ENCODE data around the gene SCAF1.

SCAF1 gene

DNA sequence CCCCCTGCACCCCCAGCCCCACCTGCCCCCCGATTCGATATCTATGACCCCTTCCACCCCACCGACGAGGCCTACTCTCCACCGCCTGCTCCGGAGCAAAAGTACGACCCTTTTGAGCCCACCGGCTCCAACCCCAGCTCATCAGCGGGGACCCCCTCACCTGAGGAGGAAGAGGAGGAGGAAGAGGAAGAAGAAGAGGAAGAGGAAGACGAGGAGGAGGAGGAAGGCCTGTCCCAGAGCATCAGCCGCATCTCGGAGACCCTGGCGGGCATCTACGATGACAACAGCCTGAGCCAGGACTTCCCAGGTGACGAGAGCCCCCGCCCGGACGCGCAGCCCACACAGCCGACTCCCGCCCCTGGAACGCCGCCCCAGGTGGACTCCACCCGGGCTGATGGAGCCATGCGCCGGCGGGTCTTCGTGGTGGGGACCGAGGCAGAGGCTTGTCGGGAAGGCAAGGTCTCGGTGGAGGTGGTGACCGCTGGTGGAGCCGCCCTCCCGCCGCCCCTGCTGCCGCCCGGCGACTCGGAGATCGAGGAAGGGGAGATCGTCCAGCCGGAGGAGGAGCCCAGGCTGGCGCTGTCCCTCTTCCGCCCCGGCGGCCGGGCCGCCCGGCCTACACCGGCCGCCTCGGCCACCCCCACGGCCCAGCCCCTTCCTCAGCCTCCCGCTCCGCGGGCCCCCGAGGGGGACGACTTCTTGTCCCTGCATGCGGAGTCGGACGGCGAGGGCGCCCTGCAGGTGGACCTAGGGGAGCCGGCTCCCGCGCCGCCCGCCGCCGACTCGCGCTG is 9.2 kb downstream of the SCAF1 start:
- no peak for DNase-seq

DNA sequence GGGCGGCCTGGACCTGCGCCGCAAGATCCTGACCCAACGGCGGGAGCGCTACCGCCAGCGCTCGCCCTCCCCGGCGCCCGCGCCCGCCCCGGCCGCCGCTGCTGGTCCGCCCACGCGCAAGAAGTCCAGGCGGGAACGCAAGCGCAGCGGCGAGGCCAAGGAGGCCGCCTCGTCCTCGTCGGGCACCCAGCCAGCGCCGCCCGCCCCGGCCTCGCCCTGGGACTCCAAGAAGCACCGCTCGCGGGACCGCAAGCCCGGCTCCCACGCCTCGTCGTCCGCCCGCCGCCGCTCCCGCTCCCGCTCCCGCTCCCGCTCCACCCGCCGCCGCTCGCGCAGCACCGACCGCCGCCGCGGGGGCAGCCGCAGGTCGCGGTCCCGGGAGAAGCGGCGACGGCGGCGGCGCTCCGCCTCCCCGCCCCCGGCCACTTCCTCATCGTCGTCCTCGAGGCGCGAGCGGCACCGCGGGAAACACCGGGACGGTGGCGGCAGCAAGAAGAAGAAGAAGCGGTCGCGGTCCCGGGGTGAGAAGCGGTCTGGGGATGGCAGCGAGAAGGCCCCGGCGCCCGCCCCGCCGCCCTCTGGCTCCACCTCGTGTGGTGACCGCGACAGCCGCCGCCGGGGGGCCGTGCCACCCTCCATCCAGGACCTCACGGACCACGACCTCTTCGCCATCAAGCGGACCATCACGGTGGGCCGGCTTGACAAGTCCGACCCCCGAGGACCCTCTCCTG is 10.0 kb downstream of the SCAF1 start:
- DNase-seq, result no peak

DNA sequence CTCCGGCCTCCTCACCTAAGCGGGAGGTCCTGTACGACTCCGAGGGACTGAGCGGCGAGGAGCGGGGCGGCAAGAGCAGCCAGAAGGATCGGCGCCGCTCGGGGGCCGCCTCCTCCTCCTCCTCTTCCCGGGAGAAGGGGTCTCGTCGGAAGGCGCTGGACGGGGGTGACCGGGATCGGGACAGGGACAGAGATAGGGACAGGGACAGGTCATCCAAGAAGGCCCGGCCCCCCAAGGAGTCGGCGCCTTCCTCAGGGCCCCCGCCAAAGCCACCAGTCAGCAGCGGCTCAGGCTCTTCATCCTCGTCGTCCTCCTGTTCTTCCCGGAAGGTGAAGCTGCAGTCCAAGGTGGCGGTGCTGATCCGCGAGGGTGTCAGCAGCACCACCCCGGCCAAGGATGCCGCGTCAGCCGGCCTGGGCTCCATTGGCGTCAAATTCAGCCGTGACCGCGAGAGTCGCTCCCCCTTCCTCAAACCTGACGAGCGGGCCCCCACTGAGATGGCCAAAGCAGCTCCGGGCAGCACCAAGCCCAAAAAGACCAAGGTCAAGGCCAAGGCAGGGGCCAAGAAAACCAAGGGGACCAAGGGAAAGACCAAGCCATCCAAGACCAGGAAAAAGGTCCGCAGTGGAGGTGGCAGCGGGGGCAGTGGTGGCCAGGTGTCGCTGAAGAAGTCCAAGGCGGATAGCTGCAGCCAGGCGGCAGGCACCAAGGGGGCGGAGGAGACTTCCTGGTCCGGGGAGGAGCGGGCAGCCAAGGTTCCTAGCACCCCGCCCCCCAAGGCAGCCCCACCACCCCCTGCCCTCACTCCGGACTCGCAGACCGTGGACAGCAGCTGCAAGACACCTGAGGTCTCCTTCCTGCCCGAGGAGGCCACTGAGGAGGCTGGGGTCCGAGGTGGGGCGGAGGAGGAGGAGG is 10.8 kb downstream of the SCAF1 start:
- DNase-seq, result no peak

DNA sequence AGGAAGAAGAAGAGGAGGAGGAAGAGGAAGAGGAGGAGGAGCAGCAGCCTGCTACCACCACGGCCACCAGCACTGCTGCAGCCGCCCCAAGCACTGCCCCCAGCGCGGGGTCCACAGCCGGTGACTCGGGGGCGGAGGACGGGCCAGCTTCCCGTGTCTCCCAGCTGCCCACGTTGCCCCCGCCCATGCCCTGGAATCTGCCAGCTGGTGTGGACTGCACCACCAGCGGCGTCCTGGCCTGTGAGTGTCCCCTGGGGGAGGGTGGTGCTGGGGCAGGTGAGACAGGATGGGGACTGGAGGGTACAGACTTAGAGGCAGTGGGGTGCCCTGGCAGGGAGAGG is 11.4 kb downstream of the SCAF1 start:
- DNase-seq, result no peak

DNA sequence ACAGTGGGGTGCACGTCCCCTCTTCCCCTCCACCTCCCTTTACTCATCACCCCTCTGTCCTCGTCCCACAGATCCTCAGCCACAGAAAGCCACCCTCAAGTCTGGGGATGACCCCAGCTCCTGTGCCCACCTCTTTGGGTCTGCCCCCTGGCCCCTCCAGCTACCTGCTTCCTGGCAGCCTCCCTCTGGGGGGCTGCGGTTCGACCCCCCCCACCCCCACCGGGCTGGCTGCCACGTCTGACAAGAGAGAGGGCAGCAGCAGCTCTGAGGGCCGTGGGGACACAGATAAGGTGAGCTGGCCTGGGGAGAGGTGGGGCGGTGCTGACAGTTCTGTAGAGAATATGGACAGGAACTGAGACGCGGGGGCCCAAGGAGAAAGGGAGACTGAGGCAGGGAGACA is 12.6 kb downstream of the SCAF1 start:
- DNase-seq, result no peak

DNA sequence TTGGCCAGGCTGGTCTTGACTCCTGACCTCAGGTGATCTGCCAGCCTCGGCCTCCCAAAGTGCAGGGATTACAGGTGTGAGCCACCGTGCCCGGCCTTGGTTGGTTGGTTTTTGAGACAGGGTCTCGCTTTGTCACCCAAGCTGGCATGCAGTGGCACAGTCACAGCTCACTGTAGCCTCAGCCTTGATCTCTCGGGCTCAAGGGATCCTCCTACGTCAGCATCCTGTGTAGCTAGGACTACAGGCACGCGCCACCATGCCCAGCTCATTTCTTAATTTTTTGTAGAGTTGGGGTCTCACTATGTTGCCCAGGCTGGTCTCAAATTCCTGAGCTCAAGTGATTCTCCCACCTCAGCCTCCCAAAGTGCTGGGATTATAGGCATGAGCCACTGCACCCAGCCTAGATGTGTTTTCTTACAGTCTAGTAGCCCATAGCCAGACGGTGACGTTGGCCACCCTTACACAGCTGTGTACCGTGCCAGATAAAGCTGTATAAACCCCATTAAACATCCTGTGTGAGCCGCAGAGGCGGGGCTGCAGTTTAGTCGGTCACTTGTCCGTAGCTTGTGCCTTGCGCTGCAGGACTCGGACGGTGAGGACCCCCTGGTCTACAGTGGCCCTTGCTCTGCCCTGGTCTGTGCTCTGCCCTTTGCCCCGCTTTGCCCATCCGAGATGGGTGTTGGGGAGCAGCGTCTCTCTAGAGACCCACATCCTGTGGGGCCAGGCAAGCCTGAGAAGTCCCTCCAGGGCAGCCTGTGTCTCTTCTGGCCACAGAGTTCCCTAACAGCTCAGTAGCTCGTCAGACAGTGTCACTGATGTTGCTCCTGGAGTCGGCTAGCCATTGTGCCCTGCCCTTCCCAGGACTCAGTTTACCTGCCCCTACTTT is 13.8 kb downstream of the SCAF1 start:
- DNase-seq, result no peak

DNA sequence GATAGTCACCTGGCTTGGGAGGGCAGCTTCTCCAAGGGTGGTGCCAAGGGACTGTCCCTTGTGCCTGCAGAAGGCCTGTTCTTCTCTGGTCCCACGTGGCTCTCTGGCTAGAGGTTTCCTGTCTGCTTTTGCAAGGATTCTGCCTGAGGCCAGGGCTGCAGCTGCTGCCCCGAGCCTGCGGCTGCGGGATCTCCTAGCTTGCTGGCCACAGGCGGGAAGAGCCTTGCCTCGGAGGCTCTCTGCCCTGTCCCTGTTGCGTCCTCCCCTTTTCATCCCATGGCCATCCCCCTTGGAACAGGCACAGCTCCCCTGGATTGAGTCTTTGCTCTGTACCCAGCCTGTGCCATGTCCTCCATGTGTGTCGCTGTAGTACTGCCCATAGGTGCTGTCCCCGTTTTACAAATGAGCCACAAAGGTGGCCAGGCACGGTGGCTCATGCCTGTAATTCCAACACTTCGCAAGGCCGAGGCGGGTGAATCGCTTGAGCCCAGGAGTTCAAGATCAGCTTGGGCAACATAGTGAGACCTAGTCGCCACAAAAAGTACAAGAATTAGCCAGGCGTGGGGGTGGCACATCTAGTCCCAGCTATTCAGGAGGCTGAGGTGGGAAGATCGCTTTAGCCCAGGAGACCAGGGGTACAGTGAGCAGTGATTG is 14.6 kb downstream of the SCAF1 start:
- no peak for DNase-seq

DNA sequence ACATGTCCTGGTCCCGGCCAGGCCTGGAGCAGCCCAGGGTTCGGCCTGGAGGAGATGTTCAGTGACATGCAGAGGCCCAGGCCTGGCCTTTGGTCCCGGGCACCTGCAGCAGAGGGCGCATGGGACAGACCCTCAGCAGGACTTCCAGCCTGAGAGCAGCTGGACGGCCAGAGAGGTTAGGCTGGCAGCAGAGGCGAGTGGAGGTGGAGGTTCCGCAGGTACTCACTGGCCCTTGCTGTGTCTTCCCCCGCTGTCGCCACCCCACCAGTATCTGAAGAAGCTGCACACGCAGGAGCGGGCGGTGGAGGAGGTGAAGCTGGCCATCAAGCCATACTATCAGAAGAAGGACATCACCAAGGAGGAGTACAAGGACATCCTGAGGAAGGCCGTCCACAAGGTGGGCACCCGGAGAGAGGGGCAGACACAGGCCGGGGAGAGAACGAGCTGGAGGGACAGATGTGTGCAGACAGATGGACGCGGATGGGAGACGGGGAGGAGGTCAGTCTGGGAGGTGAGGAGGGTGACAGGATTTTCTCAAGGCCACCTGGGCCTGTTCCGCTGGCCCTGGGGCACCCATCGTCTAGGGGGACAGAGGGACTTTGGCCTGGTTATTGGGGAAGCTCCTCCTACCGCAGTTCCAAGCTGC is 15.6 kb downstream of the SCAF1 start:
- DNase-seq, result no peak

DNA sequence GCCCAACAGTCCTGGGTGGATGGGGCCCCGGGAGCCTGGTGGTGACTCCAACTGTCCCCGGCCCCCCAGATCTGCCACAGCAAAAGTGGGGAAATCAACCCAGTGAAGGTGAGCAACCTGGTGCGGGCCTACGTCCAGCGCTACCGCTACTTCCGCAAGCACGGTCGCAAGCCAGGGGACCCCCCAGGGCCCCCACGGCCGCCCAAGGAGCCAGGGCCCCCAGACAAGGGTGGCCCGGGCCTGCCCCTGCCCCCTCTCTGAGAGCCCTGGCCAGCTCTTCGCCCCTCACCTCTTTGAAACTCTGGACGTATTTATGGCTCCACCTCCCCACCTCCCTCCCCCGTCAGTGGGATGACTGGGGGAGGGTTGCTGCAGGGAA is 16.1 kb downstream of the SCAF1 start:
- DNase-seq, result no peak

DNA sequence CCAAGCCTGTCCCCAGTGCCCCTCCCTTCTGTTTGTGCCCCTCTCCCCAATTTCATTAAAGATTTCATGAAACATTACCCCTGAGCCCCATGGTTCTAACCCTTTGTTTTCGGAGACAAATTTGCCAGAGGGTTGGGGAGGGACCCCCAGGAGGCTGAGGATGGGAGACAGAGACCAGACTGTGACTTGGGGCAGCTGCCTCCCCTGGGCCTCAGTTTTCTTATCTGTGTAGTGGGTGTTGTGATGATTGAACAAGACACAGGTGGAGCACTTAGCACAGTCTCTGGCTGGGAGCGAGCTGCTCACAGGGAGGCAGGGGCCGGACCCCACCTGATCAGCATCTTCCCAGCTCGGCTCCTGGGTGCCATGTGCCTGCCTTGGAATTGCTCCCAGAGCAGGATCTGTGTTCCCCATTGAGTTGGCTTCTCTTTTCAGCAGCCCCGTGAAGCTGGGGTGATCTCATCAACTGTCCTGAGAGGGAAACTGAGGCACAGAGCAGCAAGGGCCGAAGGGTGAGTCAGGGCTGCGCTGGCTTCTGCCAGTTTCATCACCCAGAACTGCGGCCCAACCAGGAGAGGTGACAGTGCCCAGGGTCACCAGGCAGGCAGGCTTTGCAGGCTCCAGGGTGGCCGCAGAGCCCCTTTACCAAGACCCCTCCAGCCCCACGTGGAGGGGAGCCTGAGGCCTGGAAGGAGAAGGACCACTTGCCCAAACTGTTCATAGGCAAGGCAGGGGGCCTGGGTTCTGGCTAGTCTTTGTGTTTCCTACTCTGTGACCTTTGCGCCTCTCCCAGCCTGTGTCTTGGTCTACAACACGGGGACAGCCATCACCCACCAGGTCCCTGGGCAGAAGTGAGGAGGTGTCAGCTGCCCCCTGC is 16.8 kb downstream of the SCAF1 start:
- DNase-seq, result no peak

DNA sequence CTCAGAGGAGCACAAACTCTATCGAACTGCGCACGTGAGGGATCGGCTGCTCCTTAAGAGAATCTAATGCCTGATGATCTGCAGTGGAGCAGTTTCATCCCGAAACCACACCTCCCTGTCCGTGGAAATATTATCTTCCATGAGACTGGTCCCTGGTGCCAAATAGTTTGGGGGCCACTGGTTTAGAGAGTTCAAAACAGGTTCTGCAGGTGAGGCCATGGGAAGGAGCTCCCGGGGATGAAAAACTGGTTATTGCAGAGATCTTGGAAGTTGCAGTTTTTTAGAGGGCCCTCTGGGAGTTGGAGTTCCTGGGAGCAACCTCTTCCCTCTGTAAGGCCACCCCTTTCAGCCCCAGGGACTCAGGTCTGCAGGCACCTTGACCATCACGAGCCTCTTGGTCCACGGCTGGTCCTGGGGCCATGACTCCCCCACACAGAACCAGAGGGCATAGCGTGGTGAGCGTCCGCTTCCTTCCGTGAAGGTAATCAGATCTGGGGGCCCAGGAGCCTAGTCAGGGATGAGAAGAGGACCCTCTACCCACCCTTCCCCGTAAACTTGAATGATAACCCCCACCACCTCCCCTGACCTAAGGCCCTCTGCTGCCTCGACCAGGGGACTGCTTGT is 18.4 kb downstream of the SCAF1 start:
- DNase-seq, result no peak

DNA sequence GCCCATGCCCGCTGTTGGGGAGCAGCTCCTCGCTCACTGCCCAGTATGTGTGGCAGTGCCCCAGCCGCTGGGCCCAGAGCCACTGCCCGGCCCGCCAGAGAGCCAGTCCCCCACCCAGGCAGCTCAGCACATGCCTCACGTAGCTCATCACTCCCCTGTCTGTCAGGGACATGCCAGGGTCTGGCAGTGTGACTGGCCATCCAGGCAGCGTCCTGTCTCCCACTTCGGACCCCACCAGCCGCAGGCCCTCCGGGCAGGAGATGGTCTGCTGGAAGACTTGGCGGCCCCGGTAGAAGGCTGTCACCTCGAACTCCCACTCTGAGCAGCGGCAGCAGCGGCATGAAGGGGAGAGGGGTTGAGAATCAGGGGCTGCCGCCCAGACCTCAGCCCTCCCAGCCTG is 20.0 kb downstream of the SCAF1 start:
- no peak for DNase-seq

DNA sequence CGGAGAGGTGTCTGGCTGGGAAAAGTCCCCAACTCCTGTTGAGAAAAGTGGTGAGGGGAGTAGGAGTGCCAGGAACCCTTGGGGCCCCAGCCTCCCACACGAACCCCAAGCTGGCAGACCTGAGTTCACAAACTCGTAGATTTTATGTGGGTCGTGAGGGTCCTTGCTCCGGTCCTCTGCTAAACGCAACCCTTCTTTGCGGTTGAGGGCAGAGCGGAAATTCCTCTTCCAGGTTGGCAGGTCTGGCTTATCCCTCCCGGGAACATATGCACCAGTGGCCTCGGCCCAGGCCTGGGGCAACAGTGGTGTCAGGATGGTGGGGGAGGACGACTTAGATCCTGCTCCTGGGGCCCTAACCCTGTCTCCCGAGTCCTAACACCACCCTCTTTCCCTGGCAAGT is 21.2 kb downstream of the SCAF1 start:
- DNase-seq, result no peak

DNA sequence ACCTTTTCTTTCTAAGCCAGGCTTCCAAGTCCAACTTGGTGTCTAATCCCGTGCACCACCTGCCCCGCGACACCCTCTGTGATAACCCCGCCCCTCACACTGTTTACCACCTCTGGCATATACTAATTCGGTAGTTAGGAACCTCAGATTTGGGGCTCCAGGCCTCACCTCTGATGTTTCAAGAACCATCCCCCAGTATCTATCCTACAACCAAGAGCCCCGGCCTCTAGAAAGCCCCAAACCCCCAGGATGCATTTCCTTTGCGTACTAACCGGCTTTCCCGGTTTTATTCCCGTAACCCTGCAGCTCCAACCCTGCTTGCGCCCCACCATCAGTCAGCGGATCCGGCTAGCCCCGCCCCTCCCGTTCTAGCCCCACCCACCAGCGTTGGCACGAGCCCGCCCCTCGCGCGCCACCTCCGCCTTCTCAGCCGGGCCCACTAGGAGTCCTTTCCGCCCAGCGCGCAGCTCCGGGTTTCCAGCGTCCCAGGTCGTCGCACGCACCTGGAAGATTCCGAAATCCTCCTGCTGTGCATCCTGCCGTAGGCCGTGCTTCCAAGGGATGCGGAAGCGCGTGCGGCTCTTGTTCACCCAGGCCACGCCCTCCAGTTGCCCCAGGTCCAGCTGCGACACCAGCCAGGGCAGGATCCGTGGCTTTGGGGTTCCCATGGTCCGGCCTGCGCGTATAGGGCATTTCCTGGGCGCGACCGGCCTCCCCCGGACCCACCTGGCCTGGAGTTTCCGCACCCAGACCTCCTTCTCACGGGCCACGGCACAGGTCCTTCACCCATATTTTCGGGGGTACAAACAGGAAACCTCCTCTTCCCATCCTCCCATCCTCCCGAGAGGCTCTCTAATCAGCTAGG is 22.4 kb downstream of the SCAF1 start:
- DNase-seq, result peak; percentile 85

DNA sequence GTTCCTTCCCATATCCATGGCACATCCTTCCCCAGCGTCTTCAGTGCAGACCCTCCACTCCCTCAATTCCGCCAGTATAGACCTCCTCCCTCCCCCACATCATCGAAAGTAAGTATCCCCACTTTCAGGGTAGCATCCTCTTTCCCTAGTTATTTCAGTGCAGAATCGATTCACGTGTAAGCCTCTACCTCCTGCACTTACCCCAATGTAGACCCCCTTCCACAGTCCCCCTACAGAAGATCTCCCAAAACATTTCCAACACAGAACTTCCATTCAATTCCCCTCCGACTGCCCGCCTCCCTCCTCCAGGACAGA is 23.0 kb downstream of the SCAF1 start:
- no peak for DNase-seq

DNA sequence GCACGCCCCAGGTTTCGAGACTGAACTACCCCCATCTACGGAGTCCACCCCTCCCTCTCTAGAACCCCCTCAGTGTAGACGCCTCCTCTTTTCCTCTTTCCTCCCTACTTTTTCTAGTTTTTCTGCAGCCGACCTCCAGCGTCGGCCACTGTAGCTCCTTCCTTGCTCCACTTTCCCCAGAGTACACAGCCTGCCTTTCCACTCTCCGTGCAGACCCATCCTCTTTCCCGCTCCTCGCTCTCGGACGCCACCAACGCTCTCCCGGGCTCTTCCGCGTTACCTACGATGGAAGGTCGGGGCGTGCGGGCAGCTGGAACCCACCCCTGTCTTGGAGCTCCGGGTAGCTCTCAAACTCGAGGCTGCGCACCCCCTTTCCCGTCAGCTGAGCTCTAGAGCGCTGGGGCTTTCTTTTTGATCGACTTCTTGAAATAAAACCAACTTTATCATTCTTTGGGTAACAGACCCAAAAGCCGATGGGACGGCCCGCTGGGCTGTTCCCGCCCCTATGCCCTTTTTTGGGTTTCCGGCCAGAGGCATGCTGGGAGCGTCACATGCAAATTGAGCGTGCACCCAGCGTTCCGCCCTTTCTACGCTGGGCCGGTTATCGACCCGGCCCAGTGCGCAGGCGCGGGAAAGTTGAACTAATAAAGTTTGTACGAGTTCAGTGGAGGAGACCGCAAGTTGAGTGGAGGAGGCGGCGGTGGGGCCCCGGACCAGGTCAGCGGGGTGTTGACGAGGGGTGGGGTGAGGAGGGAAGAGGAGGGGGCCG is 23.5 kb downstream of the SCAF1 start, which contains the start of the genes BCL2L12 and IRF3:
TSS of gene BCL2L12 (plus strand) at position 583 of the 769 bp plus-strand sequence. CDS start 760 bp downstream, outside the sequence.
TSS of gene IRF3 (minus strand) at position 507 of the 769 bp plus-strand sequence. CDS start 1,019 bp downstream, outside the sequence.
- peak; percentile 87 for DNase-seq

DNA sequence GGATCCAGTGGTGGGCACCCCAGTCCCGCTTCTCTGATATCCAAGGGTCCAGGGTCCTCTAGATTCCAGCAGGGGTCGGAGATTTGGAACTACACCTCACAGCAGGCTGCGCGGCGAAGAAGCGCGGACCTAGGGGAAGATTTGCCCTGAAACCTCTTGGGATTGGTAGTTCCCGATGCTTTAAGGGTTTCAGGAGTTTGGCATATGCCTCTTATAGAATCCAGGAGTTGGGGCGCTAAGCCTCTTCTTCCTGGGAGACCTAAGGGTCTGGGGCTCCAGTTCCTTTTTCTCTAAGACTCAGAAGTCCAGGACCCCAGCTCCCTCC is 24.1 kb downstream of the SCAF1 start:
- DNase-seq, result no peak

DNA sequence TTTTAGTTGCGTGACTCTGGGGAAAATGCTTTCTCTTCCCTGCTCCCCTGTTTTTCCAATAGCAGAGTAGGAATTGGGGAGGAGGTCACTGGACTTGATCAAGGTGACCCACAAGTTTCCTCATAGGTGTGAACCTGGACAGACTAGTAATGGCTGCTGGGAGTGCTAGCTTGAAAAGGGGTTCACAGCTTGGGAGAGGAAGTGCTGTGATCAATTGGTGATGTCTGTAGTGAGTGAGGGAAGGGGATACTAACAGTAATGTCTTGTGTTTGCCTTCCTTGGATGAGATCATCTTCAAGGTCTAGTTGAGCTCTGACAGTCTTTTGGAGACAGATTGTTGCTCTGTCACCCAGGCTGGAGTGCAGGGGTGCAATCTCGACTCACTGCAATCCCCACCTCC is 25.5 kb downstream of the SCAF1 start:
- no peak for DNase-seq

Data from 8988T (cell line).